Spleen (tissue), 7 donors: ENCODE measurements around the gene ST7.

Source experiments
- POLR2A ChIP-seq, 3 donors: fragments of 450-650 bp; IDR thresholded peaks; one replicate each; pipeline ENCODE4 v1.5.1; 2017; ENCODE audit warnings: antibody characterized with exemption in 3 of 3, mild to moderate bottlenecking in 1 of 3
- POLR2AphosphoS5 ChIP-seq, 3 donors: sonication (generic); formaldehyde crosslinking; IDR thresholded peaks; one replicate each; pipeline ENCODE4 v1.5.1; 2017; ENCODE audit warnings: antibody characterized with exemption in 3 of 3
- TF ChIP-seq, protein P1 (sequence below), 11 experiments: fragments of 200-600 bp in 7 of 11; fragments of 450-650 bp in 4 of 11; sonication (generic) in 4 of 11; IDR thresholded peaks in 8 of 11; conservative IDR thresholded peaks in 3 of 11; 1 replicate in 7 of 11; 2 replicates in 4 of 11; pipeline versions ENCODE4 v1.4.0 to v1.8.0; 2016 to 2021; ENCODE audit warnings: antibody characterized with exemption in 11 of 11, inconsistent platforms in 4 of 11, mild to moderate bottlenecking in 1 of 11
- donor health status: DM: no; HTN: no; CAD: no; lungs with moderate emphysema.
- donor health status: DM: no; HTN: no; CAD: no.
- donor health status: DM: no; HTN: no; CAD: no.

GRCh38 chr7:117184367-117184766 is 231.1 kb downstream of the ST7 start:
- TF ChIP-seq, protein P1, sequence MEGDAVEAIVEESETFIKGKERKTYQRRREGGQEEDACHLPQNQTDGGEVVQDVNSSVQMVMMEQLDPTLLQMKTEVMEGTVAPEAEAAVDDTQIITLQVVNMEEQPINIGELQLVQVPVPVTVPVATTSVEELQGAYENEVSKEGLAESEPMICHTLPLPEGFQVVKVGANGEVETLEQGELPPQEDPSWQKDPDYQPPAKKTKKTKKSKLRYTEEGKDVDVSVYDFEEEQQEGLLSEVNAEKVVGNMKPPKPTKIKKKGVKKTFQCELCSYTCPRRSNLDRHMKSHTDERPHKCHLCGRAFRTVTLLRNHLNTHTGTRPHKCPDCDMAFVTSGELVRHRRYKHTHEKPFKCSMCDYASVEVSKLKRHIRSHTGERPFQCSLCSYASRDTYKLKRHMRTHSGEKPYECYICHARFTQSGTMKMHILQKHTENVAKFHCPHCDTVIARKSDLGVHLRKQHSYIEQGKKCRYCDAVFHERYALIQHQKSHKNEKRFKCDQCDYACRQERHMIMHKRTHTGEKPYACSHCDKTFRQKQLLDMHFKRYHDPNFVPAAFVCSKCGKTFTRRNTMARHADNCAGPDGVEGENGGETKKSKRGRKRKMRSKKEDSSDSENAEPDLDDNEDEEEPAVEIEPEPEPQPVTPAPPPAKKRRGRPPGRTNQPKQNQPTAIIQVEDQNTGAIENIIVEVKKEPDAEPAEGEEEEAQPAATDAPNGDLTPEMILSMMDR (IDR thresholded peaks at IDR 0.05 in 8 of 11, conservative IDR thresholded peaks at IDR 0.05 in 3 of 11), result no peak
- TF ChIP-seq POLR2A (IDR thresholded peaks at IDR 0.05), result no peak
- no peak for TF ChIP-seq POLR2AphosphoS5 (IDR thresholded peaks at IDR 0.05)
